Endothelial cell of umbilical vein (primary cell): Measurements from ENCODE around the gene SLC2A2. TPM values are rescaled to one million over a fixed set of nuclear protein-coding genes. Genes with fewer than 3 reads are reported as not detected.

ENCODE experiments used
- BruUV-seq: library from RNA; stranded (reverse); fragments of 400-500 nt; replicated peaks from 2 replicates; lab custom pipeline; 2021; lab: Mats Ljungman, UMichigan
- CTCF ChIA-PET: fragments of 300-600, 350-600 bp; sonication (Branson Sonifier 250); formaldehyde crosslinking; loops from one replicate; lab custom pipeline; 2021; ENCODE audit warnings: antibody characterized with exemption, inconsistent platforms; lab: Charles Lee
- POLR2A ChIA-PET: fragments of 300-600, 350-600 bp; sonication (Branson Sonifier 250); formaldehyde crosslinking; loops from one replicate; lab custom pipeline; 2021; ENCODE audit warnings: antibody characterized with exemption, inconsistent platforms; lab: Charles Lee
- DNase-seq: peaks from one replicate; pipeline ENCODE4 v3.0.0-alpha.2; 2011; ENCODE audit warnings: low read depth, low spot score
- FAIRE-seq: peaks from 2 replicates; lab custom pipeline; 2011; peaks lifted over from hg19 to GRCh38; lab: Jason Lieb, UNC
- H2AFZ ChIP-seq: 2 replicates; pipeline ENCODE4 v1.6.0; 2012; ENCODE audit warnings: low read depth, low read length, control low read depth, inconsistent platforms
- H3K27ac ChIP-seq: 2 replicates; pipeline ENCODE4 v1.5.1; 2011; ENCODE audit warnings: low read depth, mild to moderate bottlenecking, control low read depth, low read length, moderate library complexity; ENCODE audit not compliant: insufficient read depth
- H3K27me3 ChIP-seq, 2 experiments: 2 replicates each; pipeline versions ENCODE4 v1.6.0 to v1.6.1; 2011; ENCODE audit warnings: low read length in 2 of 2, mixed read lengths in 1 of 2; ENCODE audit not compliant: control insufficient read depth in 2 of 2, insufficient read depth in 2 of 2
- H3K36me3 ChIP-seq, 2 experiments: 2 replicates in 1 of 2; 3 replicates in 1 of 2; pipeline ENCODE4 v1.5.1; 2011; ENCODE audit warnings: low read length in 2 of 2, mild to moderate bottlenecking in 1 of 2, moderate library complexity in 1 of 2; ENCODE audit not compliant: control insufficient read depth in 2 of 2, insufficient read depth in 2 of 2; ENCODE audit errors: extremely low read depth in 1 of 2
- H3K4me1 ChIP-seq: 3 replicates; pipeline ENCODE4 v1.5.1; 2011; ENCODE audit warnings: mild to moderate bottlenecking, low read length; ENCODE audit not compliant: control insufficient read depth, insufficient read depth; ENCODE audit errors: extremely low read depth
- H3K4me2 ChIP-seq: 2 replicates; pipeline ENCODE4 v1.6.1; 2011; ENCODE audit warnings: low read length, control low read depth, mixed read lengths; ENCODE audit not compliant: insufficient read depth
- H3K4me3 ChIP-seq, 3 experiments: fragments of 200-600 bp in 1 of 3; sonication (generic), shearing (Covaris generic) in 1 of 3; replicated peaks in 1 of 3; 2 replicates each; pipeline ENCODE4 v1.5.1; 2011 to 2016; ENCODE audit warnings: control low read depth in 3 of 3, low read length in 3 of 3, mild to moderate bottlenecking in 2 of 3, inconsistent platforms in 1 of 3, low read depth in 1 of 3, moderate library complexity in 1 of 3; ENCODE audit not compliant: insufficient read depth in 1 of 3
- H3K79me2 ChIP-seq: 2 replicates; pipeline ENCODE4 v1.6.0; 2012; ENCODE audit warnings: low read length, inconsistent platforms; ENCODE audit not compliant: control insufficient read depth, insufficient read depth
- H3K9ac ChIP-seq: replicated peaks from 2 replicates; pipeline ENCODE3; 2011; ENCODE audit warnings: low read length, control low read depth; ENCODE audit not compliant: insufficient read depth; ENCODE audit errors: extremely low read depth
- H3K9me1 ChIP-seq: replicated peaks from 3 replicates; pipeline ENCODE4 v1.6.0; 2011; ENCODE audit warnings: mild to moderate bottlenecking, low read length; ENCODE audit not compliant: control insufficient read depth, insufficient read depth; ENCODE audit errors: extremely low read depth
- H3K9me3 ChIP-seq: replicated peaks from 2 replicates; pipeline ENCODE4 v1.5.1; 2012; ENCODE audit warnings: low read length, inconsistent platforms; ENCODE audit not compliant: control insufficient read depth, insufficient read depth
- H4K20me1 ChIP-seq: replicated peaks from 2 replicates; pipeline ENCODE3; 2011; ENCODE audit warnings: mild to moderate bottlenecking, low read length; ENCODE audit not compliant: control insufficient read depth, insufficient read depth; ENCODE audit errors: extremely low read depth
- CTCF ChIP-seq, 2 donors: IDR thresholded peaks; 1 replicate in 1 of 2; 2 replicates in 1 of 2; pipeline ENCODE4 v1.5.1; 2011; ENCODE audit warnings: low read length in 2 of 2, mild to moderate bottlenecking in 2 of 2, moderate library complexity in 2 of 2, control low read depth in 1 of 2, inconsistent platforms in 1 of 2, low read depth in 1 of 2; ENCODE audit not compliant: insufficient read depth in 1 of 2; ENCODE audit errors: extremely low read depth in 1 of 2
- EZH2 ChIP-seq: IDR thresholded peaks from 2 replicates; pipeline ENCODE4 v1.6.1; 2012; ENCODE audit warnings: borderline replicate concordance, low read depth, mild to moderate bottlenecking, moderate library complexity, low read length, inconsistent platforms; ENCODE audit not compliant: severe bottlenecking
- FOS ChIP-seq: IDR thresholded peaks from 2 replicates; pipeline ENCODE4 v1.6.1; 2011; ENCODE audit warnings: mild to moderate bottlenecking, low read length, moderate library complexity, borderline replicate concordance; ENCODE audit not compliant: insufficient read depth
- GATA2 ChIP-seq: IDR thresholded peaks from 2 replicates; pipeline ENCODE4 v1.7.0; 2011; ENCODE audit warnings: low read depth, mild to moderate bottlenecking, moderate library complexity, mixed read lengths, low read length; ENCODE audit not compliant: insufficient read length, insufficient read depth
- JUN ChIP-seq: IDR thresholded peaks from 2 replicates; pipeline ENCODE4 v1.6.1; 2011; ENCODE audit warnings: borderline replicate concordance, low read depth; ENCODE audit not compliant: insufficient read length, insufficient read depth
- MYC ChIP-seq: IDR thresholded peaks from one replicate; pipeline ENCODE4 v1.6.1; 2011; ENCODE audit warnings: mild to moderate bottlenecking, low read depth, low read length
- dilution Hi-C: fragments of 300-500 bp; cut with MboI; formaldehyde crosslinking; loops from one replicate; pipeline ENCODE4 v1.15.0; 2019; ENCODE audit warnings: low sequenced_read_pairs; ENCODE audit not compliant: extremely low pct_ligation_motif_present
- intact Hi-C: fragments of 100-400 bp; cut with micrococcal nuclease; formaldehyde crosslinking; loops from one replicate; pipeline ENCODE4 v1.10.0; 2022
- polyA plus RNA-seq, 4 experiments: library from polyadenylated mRNA; depleted of rRNA in 3 of 4; stranded (reverse) in 3 of 4; unstranded in 1 of 4; fragments of >200 nt; gene quantifications; 2 replicates each; pipeline versions ENCODE4 v1.2.1 to v1.2.3, GENCODE V29; 2011 to 2012; ENCODE audit warnings: missing spikeins in 1 of 4
- total RNA-seq: library from RNA; stranded (reverse); gene quantifications from 2 replicates; pipeline ENCODE4 v1.2.3, GENCODE V29; 2021

The SLC2A2 gene
- total and polyA plus RNA-seq, 2 donors (not counting 3 experiments of a cell fraction or from before 2014, with no cell fraction given) = not detected

DNA sequence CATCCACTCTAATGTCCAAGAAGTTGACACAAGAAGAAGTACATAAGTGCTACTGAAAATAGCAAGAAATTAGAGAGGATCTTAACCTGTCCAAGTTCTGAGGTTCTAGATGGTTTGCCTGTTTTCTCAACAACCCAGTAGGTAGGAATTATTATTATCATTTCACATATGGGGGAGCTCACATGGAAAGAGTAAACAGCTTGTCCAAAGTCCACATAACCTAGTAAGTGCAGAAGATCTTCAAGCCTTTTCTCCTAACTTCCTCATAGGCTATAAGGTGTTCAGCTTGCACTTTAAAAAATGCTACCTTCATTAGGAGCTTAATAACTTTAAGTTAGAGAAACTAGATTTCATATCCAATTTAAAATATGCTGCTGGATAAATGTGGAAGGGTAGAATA, 3.0 kb downstream of the SLC2A2 start:
- intact Hi-C loops = no loop called here
- TF ChIP-seq JUN (no peak), CTCF (IDR thresholded peaks at IDR 0.05; ENCODE audit: extremely low read depth in 1 of 2, insufficient read depth in 1 of 2, low read depth in 1 of 2, low read length in 2 of 2) (no peak), EZH2 (no peak), MYC (no peak), GATA2 (no peak), FOS (no peak)
- FAIRE-seq (no peak), DNase-seq (no peak)
- no peaks in the 10 kb centered on the region for H3K9me1 ChIP-seq
- no peaks in the 10 kb centered on the region for H3K9me3 ChIP-seq
- peaks cover 5 to 11% of the 10 kb centered on the region in 2 experiments for H3K27me3 ChIP-seq
- no peak overlapping the region for H3K4me3 ChIP-seq
- H3K36me3 ChIP-seq = no peaks in the 10 kb centered on the region
- no peak overlapping the region for H3K4me2 ChIP-seq
- H3K4me1 ChIP-seq = peaks cover 5% of the 10 kb centered on the region
- ChIA-PET POLR2A (no interaction called here), CTCF (interaction anchor here (1.3 to 4.0 kb wide), 2 partner anchors 13 to 26 kb away, joined by 3 to 14 read pairs; no protein-coding TSS in a partner anchor)
- dilution Hi-C loops = no loop called here
- H3K27ac ChIP-seq = no peak overlapping the region
- no TSS peak for BruUV-seq
- H4K20me1 ChIP-seq = no peaks in the 10 kb centered on the region
- H3K79me2 ChIP-seq = no peaks in the 10 kb centered on the region
- no peak overlapping the region for H2AFZ ChIP-seq
- no peak overlapping the region for H3K9ac ChIP-seq
